GM12891 (cell line): ENCODE results near the gene CCDC83.

Experiments
- PAX5 ChIP-seq: IDR thresholded peaks from 2 replicates; pipeline ENCODE4 v1.6.1; 2011; ENCODE audit warnings: low read length, moderate library complexity, mild to moderate bottlenecking; ENCODE audit not compliant: insufficient read depth, severe bottlenecking
- POLR2A ChIP-seq: IDR thresholded peaks from 2 replicates; pipeline ENCODE4 v1.6.1; 2011; ENCODE audit warnings: low read depth, low read length, control low read depth
- POLR2AphosphoS5 ChIP-seq: IDR thresholded peaks from 2 replicates; pipeline ENCODE4 v1.6.1; 2011; ENCODE audit warnings: low read depth, low read length, control low read depth
- SPI1 ChIP-seq: IDR thresholded peaks from 2 replicates; pipeline ENCODE4 v1.6.1; 2011; ENCODE audit warnings: low read depth, low read length, control low read depth
- TAF1 ChIP-seq: IDR thresholded peaks from 2 replicates; pipeline ENCODE4 v1.6.1; 2011; ENCODE audit warnings: low read depth, low read length, control low read depth

- TF ChIP-seq POLR2A (no peak), POLR2AphosphoS5 (no peak), TAF1 (no peak), PAX5 (no peak), SPI1 (no peak)
Observed at GRCh38 chr11:85893395-85893794, 38.2 kb downstream of the CCDC83 start.
